GM19468 (cell line): ENCODE data around the gene KRIT1.
"Not testable (repeated sequence)": the region's sequence is repeated elsewhere in the genome, so short reads cannot be mapped to it uniquely, and the experiment has no call there.

Source experiments
- ATAC-seq: cut with Tn5 transposase; IDR thresholded peaks from one replicate; pipeline ENCODE4 v1.9.1; 2021; ENCODE audit warnings: mild to moderate bottlenecking, moderate library complexity, moderate number of reproducible peaks; ENCODE audit not compliant: unreplicated experiment; ENCODE audit errors: extremely low read depth

KRIT1 gene

DNA sequence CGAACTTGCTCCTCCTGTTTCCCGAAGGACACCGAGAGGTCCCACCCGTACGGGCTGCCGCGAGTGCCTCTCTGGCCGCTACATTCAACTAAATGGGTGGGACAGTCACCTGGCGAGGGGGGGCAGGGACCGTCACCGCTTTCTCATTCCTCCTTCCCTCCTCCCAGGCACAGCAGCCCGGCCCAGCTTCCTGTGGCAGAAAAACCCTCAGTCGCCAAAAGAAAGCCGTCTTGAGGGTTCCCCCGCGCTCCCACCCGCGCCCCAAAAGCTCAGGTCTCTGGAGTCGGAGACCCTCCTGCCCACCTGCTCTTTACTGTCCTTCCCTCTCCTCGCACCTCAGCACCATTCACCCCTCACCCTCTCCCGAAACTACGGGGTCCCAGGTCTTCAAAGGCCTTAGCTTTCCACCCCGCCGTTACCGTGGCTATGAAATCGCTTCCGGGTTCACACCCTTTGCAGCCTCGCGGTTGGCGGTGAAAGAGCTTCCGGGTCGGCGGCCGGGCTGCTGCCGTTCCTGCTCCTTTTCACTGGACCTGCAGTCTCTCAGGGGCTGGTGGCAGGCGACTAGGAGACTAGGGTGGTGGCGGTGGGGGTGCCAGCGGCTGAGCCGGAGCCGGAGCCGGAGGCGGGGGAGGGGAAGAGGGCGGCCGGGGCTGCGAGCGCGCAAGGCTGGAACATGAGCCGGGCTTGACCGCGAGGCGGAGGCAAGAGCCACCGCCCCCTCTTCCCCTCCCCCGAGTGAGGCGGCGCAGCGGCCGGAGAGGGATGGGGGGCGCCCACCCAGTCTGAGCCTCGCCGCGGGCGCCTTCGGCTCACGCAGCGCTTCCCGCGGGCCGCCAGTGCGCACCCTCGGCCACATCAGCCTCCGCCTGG lies at the start of gene KRIT1, which contains the start of gene ANKIB1:
Gene KRIT1 (minus strand): TSS at position 428 of the 873 bp plus-strand sequence. CDS start 3,779 bp downstream, outside the sequence.
Gene ANKIB1 (plus strand): TSS at position 488 of the 873 bp plus-strand sequence. CDS start 49,005 bp downstream, outside the sequence.
- ATAC-seq: peak; percentile 76

GRCh38 chr7:92295391-92295790 lies 49.7 kb upstream of the KRIT1 start:
- no peak for ATAC-seq

- ATAC-seq: no peak
Observed at GRCh38 chr7:92293896-92294590, 48.3 kb upstream of the KRIT1 start.

GRCh38 chr7:92292981-92293380 lies 47.3 kb upstream of the KRIT1 start:
- ATAC-seq: no peak

DNA sequence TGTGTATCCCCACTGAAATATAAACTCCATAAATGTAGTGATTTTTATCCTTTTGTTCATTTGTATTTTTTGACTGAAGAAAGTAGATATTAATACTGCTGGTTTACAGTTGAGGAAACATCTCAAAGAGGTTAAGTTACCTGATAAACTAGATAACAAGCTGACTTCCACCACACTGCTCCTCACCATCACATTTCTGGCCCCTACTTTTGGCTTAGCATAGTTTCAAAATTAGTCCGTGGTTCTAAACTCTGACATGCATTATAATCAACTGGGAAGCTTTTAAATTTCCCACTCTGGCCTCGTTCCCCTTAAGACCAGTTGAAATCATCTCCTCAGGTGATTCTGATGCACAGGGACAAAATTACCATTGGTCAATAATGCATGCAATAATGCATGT lies 43.6 kb upstream of the KRIT1 start:
- no peak for ATAC-seq

DNA sequence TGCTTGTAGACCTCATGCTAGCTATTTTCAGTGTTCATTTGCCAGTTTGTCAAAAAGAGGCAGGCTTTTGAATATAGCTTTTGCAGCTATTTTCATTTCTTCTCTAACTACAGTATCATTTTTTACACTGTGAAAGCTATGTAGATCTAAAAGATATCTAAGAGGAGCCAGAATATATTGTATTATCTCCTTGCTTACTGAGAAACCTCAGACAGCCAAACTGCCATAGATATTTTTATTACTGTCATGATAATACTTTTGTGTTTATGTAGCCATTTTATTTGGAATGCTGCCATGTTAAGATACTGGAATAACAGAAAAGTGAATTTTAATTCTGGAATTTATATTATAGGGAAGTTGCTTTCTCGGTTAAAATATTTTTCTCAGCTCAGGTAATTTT lies 37.2 kb upstream of the KRIT1 start:
- ATAC-seq: no peak

GRCh38 chr7:92282221-92282814 lies 36.6 kb upstream of the KRIT1 start:
- no peak for ATAC-seq

- no peak for ATAC-seq
Observed at GRCh38 chr7:92281031-92281430, 35.3 kb upstream of the KRIT1 start.

DNA sequence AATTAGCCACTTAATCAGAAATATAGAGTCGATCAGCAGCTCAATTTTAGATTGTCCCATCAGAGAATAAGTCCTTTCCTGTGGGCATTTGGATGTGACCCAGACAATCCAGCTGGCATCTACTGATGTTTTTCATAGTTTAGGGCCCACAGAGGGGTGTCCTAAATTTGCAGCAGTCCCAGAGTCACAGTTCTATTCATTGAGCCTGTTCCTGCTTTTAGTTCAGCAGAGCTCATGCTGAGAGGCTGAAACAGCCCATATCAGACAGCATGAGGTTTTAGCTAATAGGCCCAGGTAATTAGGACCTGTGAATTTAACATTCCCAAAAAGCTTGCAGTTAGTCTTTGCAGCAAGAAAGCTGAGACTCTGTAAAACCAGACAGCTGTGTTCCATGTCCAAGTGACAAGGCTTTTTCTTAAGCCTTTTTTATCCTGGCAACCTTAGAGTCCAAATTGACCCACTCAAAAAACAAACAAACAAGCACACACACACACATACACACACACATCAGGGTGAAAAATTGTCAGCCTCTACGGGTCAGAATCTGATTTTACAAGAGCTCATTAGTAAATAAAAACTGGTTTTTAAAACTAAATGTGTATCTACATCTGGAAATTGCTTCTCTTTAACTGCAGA lies 33.8 kb upstream of the KRIT1 start:
- ATAC-seq: no peak

DNA sequence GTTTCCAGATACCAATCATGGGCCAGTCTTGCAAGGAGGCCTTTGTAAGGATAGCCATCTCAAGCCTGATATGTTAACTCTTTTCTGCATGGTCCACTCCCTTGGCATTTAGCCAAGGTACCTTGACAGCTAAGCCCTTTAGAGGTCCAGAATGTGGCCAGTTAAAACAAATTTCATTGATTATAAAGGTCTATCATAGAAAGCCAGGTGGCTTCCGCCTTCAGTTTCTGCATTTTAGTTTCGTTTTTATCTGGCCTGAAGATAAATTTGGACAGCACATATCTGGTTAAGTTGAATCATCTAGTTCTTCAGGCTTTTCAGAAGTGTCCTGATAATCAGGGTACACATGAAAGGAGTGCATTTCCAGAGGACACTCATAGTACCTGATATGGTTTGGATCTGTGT lies 30.7 kb upstream of the KRIT1 start:
- peak; percentile 81 for ATAC-seq

GRCh38 chr7:92275327-92275726 lies 29.6 kb upstream of the KRIT1 start:
- no peak for ATAC-seq

- no peak for ATAC-seq
Observed at GRCh38 chr7:92268921-92269320, 23.2 kb upstream of the KRIT1 start.

- no peak for ATAC-seq
Observed at GRCh38 chr7:92266415-92267241, 20.9 kb upstream of the KRIT1 start.

GRCh38 chr7:92260248-92260781 lies 14.6 kb upstream of the KRIT1 start:
- ATAC-seq: no peak

GRCh38 chr7:92259610-92260247 lies 14.0 kb upstream of the KRIT1 start:
- ATAC-seq: no peak

DNA sequence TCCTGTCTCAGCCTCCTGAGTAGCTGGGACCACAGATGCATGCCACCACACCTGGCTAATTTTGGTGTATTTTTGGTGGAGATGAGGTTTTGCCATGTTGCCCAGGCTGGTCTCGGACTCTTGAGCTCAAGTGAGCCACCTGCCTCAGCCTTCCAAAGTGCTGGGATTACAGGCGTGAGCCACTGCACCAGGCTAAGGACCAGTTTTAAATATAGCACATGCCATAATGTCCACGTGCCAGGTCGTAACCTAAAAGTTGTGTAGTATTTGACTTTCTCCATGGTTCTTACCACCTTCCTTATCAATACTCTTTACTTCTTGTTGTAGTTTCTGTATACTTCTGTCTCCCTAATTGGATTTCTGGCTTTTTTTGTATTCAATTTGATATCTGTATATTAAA lies 13.3 kb upstream of the KRIT1 start:
- no peak for ATAC-seq

- no peak for ATAC-seq
Observed at GRCh38 chr7:92255308-92255707, 9.6 kb upstream of the KRIT1 start.

DNA sequence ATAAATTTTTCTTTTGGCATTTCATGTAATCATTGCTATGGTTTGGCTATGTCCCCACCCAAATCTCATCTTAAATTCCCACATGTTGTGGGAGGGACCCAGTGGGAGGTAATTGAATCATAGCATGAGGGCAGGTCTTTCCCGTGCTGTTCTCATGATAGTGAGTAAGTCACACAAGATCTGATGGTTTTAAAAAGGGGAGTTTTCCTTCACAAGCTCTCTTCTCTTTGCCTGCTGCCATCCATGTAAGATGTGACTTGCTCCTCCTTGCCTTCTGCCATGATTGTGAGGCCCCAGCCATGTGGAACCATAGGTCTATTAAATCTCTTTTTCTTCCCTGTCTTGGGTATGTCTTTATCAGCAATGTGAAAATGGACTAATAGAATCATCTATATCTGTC lies 9.1 kb upstream of the KRIT1 start:
- ATAC-seq: not testable (repeated sequence)

- ATAC-seq: no peak
Observed at GRCh38 chr7:92253251-92253650, 7.5 kb upstream of the KRIT1 start.
